Measurements from ENCODE around the gene NUMBL. TPM values are rescaled to one million over a fixed set of nuclear protein-coding genes. Genes with fewer than 3 reads are reported as not detected.

The NUMBL gene
- total and polyA plus RNA-seq, 2 of the 13 experiments (the other 11 are each of a cell fraction or from before 2014, with no cell fraction given), result 0.49 to 2.3 TPM

GRCh38 chr19:40682431-40682964 lies 8.0 kb downstream of the NUMBL start:
- in situ Hi-C loops (cut with HindIII; ENCODE audit: extremely low pct_ligation_motif_present, low pct_unique_long_range_greater_than_20kb), result no loop called here
- no peaks in the 10 kb centered on the region for H3K36me3 ChIP-seq (replicated peaks in 1 of 2; ENCODE audit: control insufficient read depth in 1 of 2, insufficient read depth in 2 of 2, low read length in 2 of 2)
- DNase-seq (ENCODE audit: low spot score), result no peak
- no TSS peak for BruUV-seq (replicated peaks)
- no peaks in the 10 kb centered on the region for H3K27me3 ChIP-seq (ENCODE audit: control insufficient read depth in 1 of 2, insufficient read depth in 2 of 2, low read length in 2 of 2)
- no peaks in the 10 kb centered on the region for H3K9me3 ChIP-seq (ENCODE audit: low read length)
- POLR2A ChIA-PET, result no interaction called here
- no peaks in the 10 kb centered on the region for H3K4me1 ChIP-seq (ENCODE audit: insufficient read depth, low read length)
- FAIRE-seq, result no peak
- intact Hi-C loops (cut with micrococcal nuclease; ENCODE audit: unreplicated experiment), result no loop called here
- ATAC-seq, result no peak
- H3K9ac ChIP-seq (ENCODE audit: insufficient read depth, low read depth, low read length), result no peak overlapping the region
- H3K27ac ChIP-seq (ENCODE audit: extremely low read length, insufficient read depth, low read length), result no peak overlapping the region
- no peaks in the 10 kb centered on the region for H3K79me2 ChIP-seq (ENCODE audit: insufficient read depth, low read length)
- CTCF ChIA-PET (ENCODE audit: low intra/inter-chr PET ratio, low total read pairs), result no interaction called here
- 88% methylated on average over 16 of the region's 18 CpGs for WGBS (ENCODE audit: low lambda C conversion rate)
- no peak overlapping the region for H3K4me2 ChIP-seq (ENCODE audit: low read depth, low read length)
- no peak overlapping the region for H3K4me3 ChIP-seq (replicated peaks in 1 of 3; ENCODE audit: insufficient read depth in 1 of 3, low read depth in 2 of 3, low read length in 3 of 3)
- no peaks in the 10 kb centered on the region for H4K20me1 ChIP-seq (ENCODE audit: insufficient read depth, low read length)
- H2AFZ ChIP-seq (ENCODE audit: low read length), result no peak overlapping the region
- TF ChIP-seq, protein P1, sequence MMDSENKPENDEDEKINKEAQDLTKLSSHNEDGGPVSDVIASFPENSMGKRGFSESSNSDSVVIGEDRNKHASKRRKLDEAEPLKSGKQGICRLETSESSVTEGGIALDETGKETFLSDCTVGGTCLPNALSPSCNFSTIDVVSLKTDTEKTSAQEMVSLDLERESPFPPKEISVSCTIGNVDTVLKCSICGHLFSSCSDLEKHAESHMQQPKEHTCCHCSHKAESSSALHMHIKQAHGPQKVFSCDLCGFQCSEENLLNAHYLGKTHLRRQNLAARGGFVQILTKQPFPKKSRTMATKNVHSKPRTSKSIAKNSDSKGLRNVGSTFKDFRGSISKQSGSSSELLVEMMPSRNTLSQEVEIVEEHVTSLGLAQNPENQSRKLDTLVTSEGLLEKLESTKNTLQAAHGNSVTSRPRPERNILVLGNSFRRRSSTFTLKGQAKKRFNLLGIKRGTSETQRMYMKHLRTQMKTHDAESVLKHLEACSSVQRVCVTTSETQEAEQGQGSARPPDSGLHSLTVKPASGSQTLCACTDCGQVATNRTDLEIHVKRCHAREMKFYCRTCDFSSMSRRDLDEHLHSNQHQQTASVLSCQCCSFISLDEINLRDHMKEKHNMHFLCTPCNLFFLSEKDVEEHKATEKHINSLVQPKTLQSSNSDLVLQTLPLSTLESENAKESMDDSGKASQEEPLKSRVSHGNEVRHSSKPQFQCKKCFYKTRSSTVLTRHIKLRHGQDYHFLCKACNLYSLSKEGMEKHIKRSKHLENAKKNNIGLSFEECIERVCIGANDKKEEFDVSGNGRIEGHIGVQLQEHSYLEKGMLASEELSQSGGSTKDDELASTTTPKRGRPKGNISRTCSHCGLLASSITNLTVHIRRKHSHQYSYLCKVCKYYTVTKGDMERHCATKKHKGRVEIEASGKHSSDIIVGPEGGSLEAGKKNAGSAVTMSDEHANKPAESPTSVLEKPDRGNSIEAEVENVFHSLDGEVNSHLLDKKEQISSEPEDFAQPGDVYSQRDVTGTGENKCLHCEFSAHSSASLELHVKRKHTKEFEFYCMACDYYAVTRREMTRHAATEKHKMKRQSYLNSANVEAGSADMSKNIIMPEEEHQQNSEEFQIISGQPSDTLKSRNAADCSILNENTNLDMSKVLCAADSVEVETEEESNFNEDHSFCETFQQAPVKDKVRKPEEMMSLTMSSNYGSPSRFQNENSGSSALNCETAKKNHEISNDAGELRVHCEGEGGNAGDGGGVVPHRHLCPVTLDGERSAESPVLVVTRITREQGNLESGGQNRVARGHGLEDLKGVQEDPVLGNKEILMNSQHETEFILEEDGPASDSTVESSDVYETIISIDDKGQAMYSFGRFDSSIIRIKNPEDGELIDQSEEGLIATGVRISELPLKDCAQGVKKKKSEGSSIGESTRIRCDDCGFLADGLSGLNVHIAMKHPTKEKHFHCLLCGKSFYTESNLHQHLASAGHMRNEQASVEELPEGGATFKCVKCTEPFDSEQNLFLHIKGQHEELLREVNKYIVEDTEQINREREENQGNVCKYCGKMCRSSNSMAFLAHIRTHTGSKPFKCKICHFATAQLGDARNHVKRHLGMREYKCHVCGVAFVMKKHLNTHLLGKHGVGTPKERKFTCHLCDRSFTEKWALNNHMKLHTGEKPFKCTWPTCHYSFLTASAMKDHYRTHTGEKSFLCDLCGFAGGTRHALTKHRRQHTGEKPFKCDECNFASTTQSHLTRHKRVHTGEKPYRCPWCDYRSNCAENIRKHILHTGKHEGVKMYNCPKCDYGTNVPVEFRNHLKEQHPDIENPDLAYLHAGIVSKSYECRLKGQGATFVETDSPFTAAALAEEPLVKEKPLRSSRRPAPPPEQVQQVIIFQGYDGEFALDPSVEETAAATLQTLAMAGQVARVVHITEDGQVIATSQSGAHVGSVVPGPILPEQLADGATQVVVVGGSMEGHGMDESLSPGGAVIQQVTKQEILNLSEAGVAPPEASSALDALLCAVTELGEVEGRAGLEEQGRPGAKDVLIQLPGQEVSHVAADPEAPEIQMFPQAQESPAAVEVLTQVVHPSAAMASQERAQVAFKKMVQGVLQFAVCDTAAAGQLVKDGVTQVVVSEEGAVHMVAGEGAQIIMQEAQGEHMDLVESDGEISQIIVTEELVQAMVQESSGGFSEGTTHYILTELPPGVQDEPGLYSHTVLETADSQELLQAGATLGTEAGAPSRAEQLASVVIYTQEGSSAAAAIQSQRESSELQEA (CRISPR knock-in tag; IDR thresholded peaks at IDR 0.05; ENCODE audit: not compliant biosample characterization), result no peak
- TF ChIP-seq, protein P2, sequence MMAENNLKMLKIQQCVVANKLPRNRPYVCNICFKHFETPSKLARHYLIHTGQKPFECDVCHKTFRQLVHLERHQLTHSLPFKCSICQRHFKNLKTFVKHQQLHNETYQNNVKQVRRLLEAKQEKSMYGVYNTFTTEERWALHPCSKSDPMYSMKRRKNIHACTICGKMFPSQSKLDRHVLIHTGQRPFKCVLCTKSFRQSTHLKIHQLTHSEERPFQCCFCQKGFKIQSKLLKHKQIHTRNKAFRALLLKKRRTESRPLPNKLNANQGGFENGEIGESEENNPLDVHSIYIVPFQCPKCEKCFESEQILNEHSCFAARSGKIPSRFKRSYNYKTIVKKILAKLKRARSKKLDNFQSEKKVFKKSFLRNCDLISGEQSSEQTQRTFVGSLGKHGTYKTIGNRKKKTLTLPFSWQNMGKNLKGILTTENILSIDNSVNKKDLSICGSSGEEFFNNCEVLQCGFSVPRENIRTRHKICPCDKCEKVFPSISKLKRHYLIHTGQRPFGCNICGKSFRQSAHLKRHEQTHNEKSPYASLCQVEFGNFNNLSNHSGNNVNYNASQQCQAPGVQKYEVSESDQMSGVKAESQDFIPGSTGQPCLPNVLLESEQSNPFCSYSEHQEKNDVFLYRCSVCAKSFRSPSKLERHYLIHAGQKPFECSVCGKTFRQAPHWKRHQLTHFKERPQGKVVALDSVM (CRISPR knock-in tag; IDR thresholded peaks at IDR 0.05), result no peak
- TF ChIP-seq THAP8 (CRISPR knock-in tag; IDR thresholded peaks at IDR 0.05; ENCODE audit: borderline replicate concordance) (no peak), MEF2D (CRISPR knock-in tag; IDR thresholded peaks at IDR 0.05) (no peak), NR2F1 (CRISPR knock-in tag; IDR thresholded peaks at IDR 0.05) (no peak), NFRKB (IDR thresholded peaks at IDR 0.05) (no peak), ZBTB1 (CRISPR knock-in tag; IDR thresholded peaks at IDR 0.05; ENCODE audit: borderline replicate concordance) (no peak)
- TF ChIP-seq, protein P3, sequence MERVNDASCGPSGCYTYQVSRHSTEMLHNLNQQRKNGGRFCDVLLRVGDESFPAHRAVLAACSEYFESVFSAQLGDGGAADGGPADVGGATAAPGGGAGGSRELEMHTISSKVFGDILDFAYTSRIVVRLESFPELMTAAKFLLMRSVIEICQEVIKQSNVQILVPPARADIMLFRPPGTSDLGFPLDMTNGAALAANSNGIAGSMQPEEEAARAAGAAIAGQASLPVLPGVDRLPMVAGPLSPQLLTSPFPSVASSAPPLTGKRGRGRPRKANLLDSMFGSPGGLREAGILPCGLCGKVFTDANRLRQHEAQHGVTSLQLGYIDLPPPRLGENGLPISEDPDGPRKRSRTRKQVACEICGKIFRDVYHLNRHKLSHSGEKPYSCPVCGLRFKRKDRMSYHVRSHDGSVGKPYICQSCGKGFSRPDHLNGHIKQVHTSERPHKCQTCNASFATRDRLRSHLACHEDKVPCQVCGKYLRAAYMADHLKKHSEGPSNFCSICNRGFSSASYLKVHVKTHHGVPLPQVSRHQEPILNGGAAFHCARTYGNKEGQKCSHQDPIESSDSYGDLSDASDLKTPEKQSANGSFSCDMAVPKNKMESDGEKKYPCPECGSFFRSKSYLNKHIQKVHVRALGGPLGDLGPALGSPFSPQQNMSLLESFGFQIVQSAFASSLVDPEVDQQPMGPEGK (CRISPR knock-in tag; IDR thresholded peaks at IDR 0.05), result no peak
- TF ChIP-seq, protein P4, sequence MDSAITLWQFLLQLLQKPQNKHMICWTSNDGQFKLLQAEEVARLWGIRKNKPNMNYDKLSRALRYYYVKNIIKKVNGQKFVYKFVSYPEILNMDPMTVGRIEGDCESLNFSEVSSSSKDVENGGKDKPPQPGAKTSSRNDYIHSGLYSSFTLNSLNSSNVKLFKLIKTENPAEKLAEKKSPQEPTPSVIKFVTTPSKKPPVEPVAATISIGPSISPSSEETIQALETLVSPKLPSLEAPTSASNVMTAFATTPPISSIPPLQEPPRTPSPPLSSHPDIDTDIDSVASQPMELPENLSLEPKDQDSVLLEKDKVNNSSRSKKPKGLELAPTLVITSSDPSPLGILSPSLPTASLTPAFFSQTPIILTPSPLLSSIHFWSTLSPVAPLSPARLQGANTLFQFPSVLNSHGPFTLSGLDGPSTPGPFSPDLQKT (CRISPR knock-in tag; IDR thresholded peaks at IDR 0.05; ENCODE audit: borderline replicate concordance), result no peak

Measured in HepG2 (cell line).